Body of pancreas (tissue), 4 donors: ENCODE measurements around the gene RFXANK. TPM values are rescaled to one million over a fixed set of nuclear protein-coding genes. Genes with fewer than 3 reads are reported as not detected.

Experiments used
- ATAC-seq: fragments of 150-250 bp; one replicate; pipeline ENCODE4 v1.9.1; 2016
- DNase-seq, 4 donors: peaks; one replicate each; pipeline ENCODE4 v3.0.0-alpha.2; 2019
- H3K27ac ChIP-seq, 4 donors: fragments of 200-600 bp; sonication (generic); 1 replicate in 3 of 4; 2 replicates in 1 of 4; pipeline versions ENCODE4 v1.5.1 to v1.6.1; 2016 to 2019; ENCODE audit warnings: mild to moderate bottlenecking in 1 of 4, mixed read lengths in 1 of 4, moderate library complexity in 1 of 4
- H3K27me3 ChIP-seq, 2 donors: fragments of 200-600 bp; sonication (generic); one replicate each; pipeline ENCODE4 v1.6.0; 2016; ENCODE audit warnings: mild to moderate bottlenecking in 1 of 2
- H3K36me3 ChIP-seq, 2 donors: fragments of 200-600 bp; sonication (generic); replicated peaks in 1 of 2; 2 replicates each; pipeline ENCODE4 v1.5.1; 2016; ENCODE audit warnings: low read depth in 2 of 2; ENCODE audit not compliant: insufficient read depth in 1 of 2
- H3K4me1 ChIP-seq: fragments of 200-600 bp; sonication (generic); one replicate; pipeline ENCODE4 v1.6.0; 2016
- H3K4me3 ChIP-seq, 2 donors: fragments of 200-600 bp; sonication (generic); 1 replicate in 1 of 2; 2 replicates in 1 of 2; pipeline ENCODE4 v1.5.1; 2016 to 2019
- H3K9me3 ChIP-seq, 3 donors: fragments of 200-600 bp; sonication (generic); 1 replicate in 2 of 3; 2 replicates in 1 of 3; pipeline ENCODE4 v1.5.1; 2016
- POLR2A ChIP-seq, 3 donors: fragments of 450-650 bp; IDR thresholded peaks; one replicate each; pipeline ENCODE4 v1.6.1; 2016; ENCODE audit warnings: antibody characterized with exemption in 3 of 3, mild to moderate bottlenecking in 2 of 3
- WGBS, 2 donors: methylation state at CpG; one replicate each; pipeline ENCODE4 v1.1.5; 2017; 5-methylcytosine and 5-hydroxymethylcytosine counted together
- intact Hi-C: fragments of 100-400 bp; cut with DNase I; formaldehyde crosslinking; loops from one replicate; pipeline ENCODE4 v1.15.1; 2023
- total RNA-seq, 2 donors: library from RNA; depleted of rRNA; stranded (reverse); fragments of >200 nt; gene quantifications; one replicate each; pipeline ENCODE4 v1.1.0, GENCODE V29; 2016
- TF ChIP-seq, protein P1 (sequence below), 7 experiments: fragments of 450-650 bp in 4 of 7; fragments of 200-600 bp in 3 of 7; sonication (generic) in 3 of 7; IDR thresholded peaks; one replicate each; pipeline ENCODE4 v1.5.1; 2016 to 2019; ENCODE audit warnings: antibody characterized with exemption in 7 of 7

Gene RFXANK
- total RNA-seq, 2 donors from 2014 or later = 16.1 to 43.8 TPM

DNA sequence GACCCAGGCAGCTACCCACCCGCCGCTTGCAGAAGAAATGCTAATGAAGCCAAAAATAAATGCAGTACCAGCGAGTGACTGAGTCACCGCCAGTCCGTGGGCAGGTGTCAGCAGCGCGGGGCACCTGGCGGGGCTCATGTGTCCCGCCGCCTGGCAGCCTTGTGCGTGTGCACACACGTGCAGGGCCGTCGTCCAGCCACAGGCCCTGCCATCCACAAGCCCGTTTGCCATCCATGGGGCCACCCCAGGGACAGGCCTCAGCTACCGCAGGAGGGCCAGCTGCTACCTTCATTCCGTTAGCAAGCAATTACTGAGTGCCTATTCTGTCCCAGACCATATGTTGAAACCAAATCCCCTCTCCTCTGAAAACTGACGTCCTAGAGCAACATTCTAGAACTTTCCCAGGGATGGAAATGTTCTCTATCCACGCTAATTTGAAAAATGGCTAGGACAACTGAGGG lies 40.2 kb downstream of the RFXANK start:
- intact Hi-C loops = no loop called here
- H3K36me3 ChIP-seq = no peaks in the 10 kb centered on the region
- WGBS, 2 donors = 67 to 70% methylated on average over 17 to 19 of the region's 19 CpGs
- no peak overlapping the region for H3K27ac ChIP-seq
- no peaks in the 10 kb centered on the region for H3K27me3 ChIP-seq
- peaks cover 5% of the 10 kb centered on the region for H3K4me1 ChIP-seq
- DNase-seq = no peak
- no peak overlapping the region for H3K4me3 ChIP-seq
- TF ChIP-seq, protein P1, sequence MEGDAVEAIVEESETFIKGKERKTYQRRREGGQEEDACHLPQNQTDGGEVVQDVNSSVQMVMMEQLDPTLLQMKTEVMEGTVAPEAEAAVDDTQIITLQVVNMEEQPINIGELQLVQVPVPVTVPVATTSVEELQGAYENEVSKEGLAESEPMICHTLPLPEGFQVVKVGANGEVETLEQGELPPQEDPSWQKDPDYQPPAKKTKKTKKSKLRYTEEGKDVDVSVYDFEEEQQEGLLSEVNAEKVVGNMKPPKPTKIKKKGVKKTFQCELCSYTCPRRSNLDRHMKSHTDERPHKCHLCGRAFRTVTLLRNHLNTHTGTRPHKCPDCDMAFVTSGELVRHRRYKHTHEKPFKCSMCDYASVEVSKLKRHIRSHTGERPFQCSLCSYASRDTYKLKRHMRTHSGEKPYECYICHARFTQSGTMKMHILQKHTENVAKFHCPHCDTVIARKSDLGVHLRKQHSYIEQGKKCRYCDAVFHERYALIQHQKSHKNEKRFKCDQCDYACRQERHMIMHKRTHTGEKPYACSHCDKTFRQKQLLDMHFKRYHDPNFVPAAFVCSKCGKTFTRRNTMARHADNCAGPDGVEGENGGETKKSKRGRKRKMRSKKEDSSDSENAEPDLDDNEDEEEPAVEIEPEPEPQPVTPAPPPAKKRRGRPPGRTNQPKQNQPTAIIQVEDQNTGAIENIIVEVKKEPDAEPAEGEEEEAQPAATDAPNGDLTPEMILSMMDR (IDR thresholded peaks at IDR 0.05) = no peak
- TF ChIP-seq POLR2A (IDR thresholded peaks at IDR 0.05) = no peak
- no peak for ATAC-seq
- peaks cover 0 to 17% (median 0%) of the 10 kb centered on the region in 3 donors for H3K9me3 ChIP-seq

DNA sequence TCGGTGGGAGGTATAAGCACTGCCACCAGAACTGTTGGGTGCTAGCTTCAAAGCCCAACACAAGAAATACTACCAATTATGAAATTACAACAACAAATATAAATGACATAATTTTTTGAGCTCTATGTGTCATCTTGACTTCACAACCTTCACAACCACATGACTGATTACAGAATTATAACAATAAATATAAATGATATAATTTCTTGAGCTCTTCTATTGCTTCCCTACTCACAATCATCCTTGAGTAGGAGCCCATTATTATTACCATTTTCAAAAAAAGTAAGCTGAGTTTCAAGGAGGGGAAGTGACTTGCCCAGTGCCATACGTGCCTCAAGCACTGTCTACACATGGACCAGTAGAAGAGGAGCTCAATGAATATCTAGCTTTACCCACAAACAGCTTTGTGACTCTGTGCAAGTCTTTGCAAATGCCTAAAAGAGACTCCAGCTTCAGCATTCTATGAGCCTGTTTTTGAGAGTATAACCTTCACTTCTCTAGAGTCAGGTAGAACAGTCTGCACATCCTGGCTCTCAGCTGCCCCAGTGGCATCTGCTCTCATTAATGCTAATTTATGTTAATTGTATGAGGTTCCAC lies 42.3 kb downstream of the RFXANK start:
- H3K9me3 ChIP-seq = peaks cover 0 to 17% (median 0%) of the 10 kb centered on the region in 3 donors
- TF ChIP-seq, protein P1 (IDR thresholded peaks at IDR 0.05) = no peak
- no peak for TF ChIP-seq POLR2A (IDR thresholded peaks at IDR 0.05)
- no peaks in the 10 kb centered on the region for H3K36me3 ChIP-seq
- no peaks in the 10 kb centered on the region for H3K4me1 ChIP-seq
- 78 to 84% methylated on average over 2 of the region's 2 CpGs for WGBS, 2 donors
- H3K4me3 ChIP-seq = no peak overlapping the region
- ATAC-seq = no peak
- intact Hi-C loops = no loop called here
- no peak overlapping the region for H3K27ac ChIP-seq
- DNase-seq = no peak
- no peaks in the 10 kb centered on the region for H3K27me3 ChIP-seq

DNA sequence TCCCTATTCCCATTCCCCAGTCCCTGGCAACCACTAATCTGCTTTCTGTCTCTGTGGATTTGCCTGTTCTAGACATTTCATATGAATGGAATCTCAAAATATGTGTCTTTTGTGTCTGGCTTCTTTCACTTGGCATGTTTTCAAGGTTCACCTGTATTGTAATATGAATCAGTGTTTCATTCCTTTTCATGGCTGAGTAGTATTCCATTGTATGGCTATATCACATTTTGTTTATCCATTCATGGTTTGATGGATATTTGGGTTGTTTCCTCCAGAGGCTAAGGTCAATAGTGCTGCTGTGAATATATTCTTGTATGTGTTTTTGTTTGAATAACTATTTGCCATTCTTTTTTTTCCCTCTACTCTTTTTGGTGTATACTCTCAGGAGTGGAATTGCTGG lies 44.1 kb downstream of the RFXANK start:
- Histone ChIP-seq H3K4me3 (no peak overlapping the region), H3K4me1 (no peaks in the 10 kb centered on the region), H3K27me3 (peaks cover 0 to 8% of the 10 kb centered on the region in 2 donors), H3K36me3 (no peaks in the 10 kb centered on the region), H3K27ac (no peak overlapping the region), H3K9me3 (peaks cover 0 to 17% (median 0%) of the 10 kb centered on the region in 3 donors)
- intact Hi-C loops = no loop called here
- TF ChIP-seq, protein P1 (IDR thresholded peaks at IDR 0.05) = no peak
- no peak for TF ChIP-seq POLR2A (IDR thresholded peaks at IDR 0.05)
- ATAC-seq (no peak), DNase-seq (no peak)

DNA sequence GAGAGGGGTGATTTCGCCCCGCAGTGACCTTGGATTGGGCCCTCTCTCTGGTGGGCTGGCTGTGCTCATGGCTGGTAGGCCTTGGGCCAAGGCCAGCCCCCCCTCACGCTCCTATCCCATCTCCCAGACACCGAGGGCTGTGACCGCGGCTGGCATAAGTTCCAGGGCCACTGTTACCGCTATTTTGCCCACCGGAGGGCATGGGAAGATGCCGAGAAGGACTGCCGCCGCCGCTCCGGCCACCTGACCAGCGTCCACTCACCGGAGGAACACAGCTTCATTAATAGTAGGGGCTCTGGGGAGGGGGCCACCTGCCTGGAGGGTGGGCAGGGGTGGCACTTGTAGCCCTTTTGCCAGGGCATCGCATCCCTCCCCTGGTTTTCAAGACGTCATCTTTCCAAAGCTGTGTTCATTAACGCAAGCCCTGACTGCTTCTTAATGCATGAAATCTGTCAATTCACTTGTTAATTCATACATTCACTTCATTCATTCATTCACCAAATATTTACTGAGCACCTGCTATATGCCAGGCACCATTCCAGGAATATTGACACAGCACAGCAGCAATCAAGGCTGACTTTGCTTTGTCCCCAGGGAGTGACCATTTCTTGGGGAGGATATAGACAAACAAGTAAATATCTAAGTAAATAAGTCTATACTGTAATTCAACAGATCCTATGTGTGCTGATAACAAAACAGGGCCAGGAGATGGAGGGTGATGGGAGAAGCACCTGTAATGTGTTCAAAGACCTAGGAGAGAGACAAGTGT lies 46.3 kb downstream of the RFXANK start:
- 67 to 72% methylated on average over 18 of the region's 18 CpGs for whole genome bisulfite sequencing, 2 donors
- no peak for TF ChIP-seq POLR2A (IDR thresholded peaks at IDR 0.05)
- TF ChIP-seq, protein P1 (IDR thresholded peaks at IDR 0.05) = no peak
- Histone ChIP-seq H3K27me3 (peaks cover 0 to 8% of the 10 kb centered on the region in 2 donors), H3K4me1 (no peaks in the 10 kb centered on the region), H3K9me3 (peaks cover 0 to 17% (median 0%) of the 10 kb centered on the region in 3 donors), H3K36me3 (no peaks in the 10 kb centered on the region), H3K4me3 (no peak overlapping the region), H3K27ac (no peak overlapping the region)
- no peak for DNase-seq
- no peak for ATAC-seq
- intact Hi-C loops = no loop called here
